Fibroblast of lung (primary cell): ENCODE data around the gene TCP11L2. TPM values are rescaled to one million over a fixed set of nuclear protein-coding genes. Genes with fewer than 3 reads are reported as not detected.

Source experiments
- DNase-seq, 2 donors: peaks; one replicate each; pipeline versions ENCODE4 v3.0.0 to v3.0.0-alpha.2; 2010; ENCODE audit warnings: low read depth in 2 of 2
- H2AFZ ChIP-seq: 2 replicates; pipeline ENCODE4 v1.5.1; 2012; ENCODE audit warnings: low read length, control low read depth, inconsistent platforms
- H3K27ac ChIP-seq: 2 replicates; pipeline ENCODE4 v1.5.1; 2011; ENCODE audit warnings: low read length, control low read depth; ENCODE audit not compliant: insufficient read depth
- H3K27me3 ChIP-seq: 2 replicates; pipeline ENCODE4 v1.5.1; 2011; ENCODE audit warnings: mild to moderate bottlenecking, low read length; ENCODE audit not compliant: control insufficient read depth, insufficient read depth
- H3K36me3 ChIP-seq: 2 replicates; pipeline ENCODE4 v1.5.1; 2011; ENCODE audit warnings: low read length; ENCODE audit not compliant: control insufficient read depth, insufficient read depth
- H3K4me1 ChIP-seq: 2 replicates; pipeline ENCODE4 v1.5.1; 2011; ENCODE audit warnings: low read length; ENCODE audit not compliant: control insufficient read depth, insufficient read depth; ENCODE audit errors: extremely low read depth
- H3K4me2 ChIP-seq: 2 replicates; pipeline ENCODE4 v1.5.1; 2011; ENCODE audit warnings: low read length, control low read depth; ENCODE audit not compliant: insufficient read depth; ENCODE audit errors: extremely low read depth
- H3K4me3 ChIP-seq, 4 experiments: fragments of 200-600 bp in 1 of 4; sonication (generic) in 1 of 4; replicated peaks in 1 of 4; 2 replicates each; pipeline ENCODE4 v1.5.1; 2011 to 2016; ENCODE audit warnings: low read length in 4 of 4, low read depth in 3 of 4, mild to moderate bottlenecking in 3 of 4, control low read depth in 2 of 4, inconsistent platforms in 1 of 4, mixed read lengths in 1 of 4; ENCODE audit not compliant: insufficient read depth in 1 of 4; ENCODE audit errors: control extremely low read depth in 1 of 4
- H3K79me2 ChIP-seq: 2 replicates; pipeline ENCODE4 v1.5.1; 2012; ENCODE audit warnings: mild to moderate bottlenecking, low read length, inconsistent platforms; ENCODE audit not compliant: control insufficient read depth, insufficient read depth
- H3K9ac ChIP-seq: 2 replicates; pipeline ENCODE4 v1.5.1; 2011; ENCODE audit warnings: mild to moderate bottlenecking, low read length, control low read depth; ENCODE audit not compliant: insufficient read depth
- H3K9me3 ChIP-seq: 2 replicates; pipeline ENCODE4 v1.5.1; 2012; ENCODE audit warnings: low read depth, low read length; ENCODE audit not compliant: control insufficient read depth, insufficient read depth
- H4K20me1 ChIP-seq: 2 replicates; pipeline ENCODE4 v1.5.1; 2011; ENCODE audit warnings: low read length; ENCODE audit not compliant: control insufficient read depth, insufficient read depth; ENCODE audit errors: extremely low read depth
- CTCF ChIP-seq, 2 donors: IDR thresholded peaks in 1 of 2; conservative IDR thresholded peaks in 1 of 2; 1 replicate in 1 of 2; 2 replicates in 1 of 2; pipeline ENCODE4 v1.5.1; 2011 to 2012; ENCODE audit warnings: low read length in 2 of 2, control low read depth in 1 of 2, inconsistent platforms in 1 of 2, low read depth in 1 of 2, mild to moderate bottlenecking in 1 of 2
- EZH2 ChIP-seq: IDR thresholded peaks from 2 replicates; pipeline ENCODE4 v1.5.1; 2012; ENCODE audit warnings: low read length, control low read depth, mild to moderate bottlenecking; ENCODE audit errors: missing control alignments
- polyA minus RNA-seq: library from RNA; depleted of rRNA, polyadenylated mRNA; stranded (reverse); fragments of >200 nt; gene quantifications from 2 replicates; pipeline ENCODE4 v1.2.3, GENCODE V29; 2011; ENCODE audit warnings: low replicate concordance
- polyA plus RNA-seq, 2 donors: library from polyadenylated mRNA; depleted of rRNA in 1 of 2; stranded (reverse) in 1 of 2; unstranded in 1 of 2; fragments of >200 nt; gene quantifications; 2 replicates each; pipeline ENCODE4 v1.2.1, GENCODE V29; 2011 to 2012; ENCODE audit warnings: missing spikeins in 1 of 2
- total RNA-seq: library from RNA; depleted of rRNA; stranded (reverse); fragments of >200 nt; gene quantifications from 2 replicates; pipeline ENCODE4 v1.2.1, GENCODE V29; 2014

The TCP11L2 gene
- total RNA-seq (48.0 and 82.6 TPM in 2 replicates), polyA plus RNA-seq (9.9 and 23.6 TPM in 2 replicates), polyA minus RNA-seq (28.0 and 28.8 TPM in 2 replicates)
- 3.9 and 9.2 TPM in 2 replicates for polyA plus RNA-seq (2012)

DNA sequence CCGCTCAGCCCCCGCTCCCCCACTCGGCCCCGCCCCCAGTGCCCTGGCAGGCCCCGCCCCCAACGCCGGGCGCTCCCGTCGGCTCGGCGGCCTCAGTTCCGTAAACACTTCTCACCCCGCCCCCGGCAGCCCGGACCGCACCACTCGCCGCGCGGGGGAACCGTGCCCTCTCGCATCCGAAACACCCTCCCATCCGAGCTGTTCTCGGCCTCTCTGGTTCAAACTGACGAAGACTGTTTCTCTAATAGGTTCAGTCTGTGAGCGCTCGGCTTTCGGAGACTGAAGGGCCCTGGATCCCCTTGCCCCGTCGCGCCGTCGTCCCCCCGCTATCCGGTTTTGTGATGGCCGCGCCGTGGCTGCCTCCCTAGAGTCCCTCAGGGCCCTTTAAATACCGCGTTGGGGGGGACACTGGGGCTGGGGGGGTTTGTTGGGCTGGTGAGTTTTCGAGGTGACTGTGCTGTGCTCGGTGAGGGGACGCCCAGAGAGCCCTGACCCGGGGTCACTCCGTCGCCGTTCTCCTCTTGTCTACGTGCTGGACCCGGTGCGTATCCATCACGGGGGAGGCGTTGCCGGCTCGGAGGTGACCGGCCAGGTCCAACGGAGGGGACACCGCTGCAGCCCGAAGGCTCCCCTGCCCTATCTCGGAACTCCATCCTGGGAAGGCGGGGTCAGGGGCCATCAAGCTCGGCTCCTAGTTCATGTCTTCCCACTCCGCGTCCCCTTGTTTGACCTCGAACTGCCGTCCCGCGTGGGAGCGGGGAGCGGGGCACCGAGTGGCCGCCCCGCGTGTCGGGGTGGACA is at the start of gene TCP11L2:
Gene TCP11L2, plus strand, starts transcription at position 333 of the 801 bp plus-strand sequence. CDS start 8,343 bp downstream, outside the sequence.
- Histone ChIP-seq H3K4me3 (peak within 1 kb of the TSS; percentile 81 to 99 (median 89)), H4K20me1 (no peaks in the 10 kb centered on the region), H3K9me3 (no peaks in the 10 kb centered on the region), H3K36me3 (no peaks in the 10 kb centered on the region), H3K4me1 (peaks cover 2% of the 10 kb centered on the region), H3K27me3 (no peaks in the 10 kb centered on the region), H3K9ac (peak within 1 kb of the TSS; percentile 97), H3K79me2 (no peaks in the 10 kb centered on the region), H3K27ac (peak within 1 kb of the TSS; percentile 96), H2AFZ (peak within 1 kb of the TSS; percentile 93), H3K4me2 (peak within 1 kb of the TSS; percentile 96)
- TF ChIP-seq CTCF (conservative IDR thresholded peaks at IDR 0.05 in 1 of 2, IDR thresholded peaks at IDR 0.05 in 1 of 2; ENCODE audit: low read depth in 1 of 2, low read length in 2 of 2) (no peak), EZH2 (no peak)
- DNase-seq = peak; percentile 71 to 73

- Histone ChIP-seq H3K27me3 (no peaks in the 10 kb centered on the region), H2AFZ (no peak overlapping the region), H3K4me1 (no peaks in the 10 kb centered on the region), H3K79me2 (no peaks in the 10 kb centered on the region), H3K9me3 (no peaks in the 10 kb centered on the region), H4K20me1 (no peaks in the 10 kb centered on the region), H3K36me3 (no peaks in the 10 kb centered on the region), H3K27ac (no peak overlapping the region), H3K4me2 (no peak overlapping the region), H3K4me3 (no peak overlapping the region), H3K9ac (no peak overlapping the region)
- TF ChIP-seq CTCF (conservative IDR thresholded peaks at IDR 0.05 in 1 of 2, IDR thresholded peaks at IDR 0.05 in 1 of 2; ENCODE audit: low read depth in 1 of 2, low read length in 2 of 2) = no peak
- DNase-seq = no peak
Observed at GRCh38 chr12:106254724-106255123, 47.8 kb upstream of the TCP11L2 start.

DNA sequence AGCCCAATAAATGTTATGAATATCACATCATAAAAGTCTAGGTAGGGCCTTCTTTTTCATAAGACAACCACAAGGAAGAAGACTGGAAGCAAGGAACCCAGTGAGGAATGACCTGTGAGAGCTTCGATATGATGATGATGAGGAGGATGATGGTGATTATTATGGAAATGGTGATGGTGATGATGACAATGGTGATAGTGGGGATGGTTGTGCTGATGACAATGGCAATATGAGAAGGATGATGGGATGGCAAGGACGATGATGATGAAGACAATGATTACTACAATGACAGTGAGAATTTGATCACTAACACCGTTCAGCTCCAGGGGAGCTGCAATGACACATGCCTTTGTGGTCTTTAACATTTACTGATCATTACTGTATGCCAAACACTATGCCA is 47.0 kb upstream of the TCP11L2 start:
- Histone ChIP-seq H3K9me3 (no peaks in the 10 kb centered on the region), H3K79me2 (no peaks in the 10 kb centered on the region), H3K4me1 (no peaks in the 10 kb centered on the region), H2AFZ (no peak overlapping the region), H4K20me1 (no peaks in the 10 kb centered on the region), H3K9ac (no peak overlapping the region), H3K4me3 (no peak overlapping the region), H3K36me3 (no peaks in the 10 kb centered on the region), H3K27me3 (no peaks in the 10 kb centered on the region), H3K27ac (no peak overlapping the region), H3K4me2 (no peak overlapping the region)
- DNase-seq = no peak
- TF ChIP-seq CTCF (conservative IDR thresholded peaks at IDR 0.05 in 1 of 2, IDR thresholded peaks at IDR 0.05 in 1 of 2; ENCODE audit: low read depth in 1 of 2, low read length in 2 of 2) (no peak), EZH2 (no peak)
